Measurements from ENCODE around the gene DOCK6.

Gene DOCK6

DNA sequence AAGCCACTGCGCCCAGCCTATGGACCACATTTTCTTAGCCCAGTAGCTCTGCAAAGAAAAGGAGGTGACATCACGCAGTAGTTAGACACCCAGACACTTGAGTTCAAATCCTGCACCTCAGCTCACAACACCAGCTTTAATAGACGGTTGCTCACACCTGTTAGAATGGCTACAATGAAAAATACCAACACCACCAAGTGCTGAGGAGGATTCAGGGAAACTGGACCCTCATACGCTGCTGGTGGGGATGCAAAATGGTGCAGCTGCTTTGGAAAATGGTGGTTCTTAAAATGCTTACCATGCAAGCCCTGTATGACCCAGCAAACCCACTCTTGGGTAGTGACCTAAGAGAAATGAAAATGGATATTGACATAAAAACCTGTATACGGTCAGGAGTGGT lies 11.7 kb upstream of the DOCK6 start:
- DNase-seq (ENCODE audit: low read depth in 3 of 3) = no peak

DNA sequence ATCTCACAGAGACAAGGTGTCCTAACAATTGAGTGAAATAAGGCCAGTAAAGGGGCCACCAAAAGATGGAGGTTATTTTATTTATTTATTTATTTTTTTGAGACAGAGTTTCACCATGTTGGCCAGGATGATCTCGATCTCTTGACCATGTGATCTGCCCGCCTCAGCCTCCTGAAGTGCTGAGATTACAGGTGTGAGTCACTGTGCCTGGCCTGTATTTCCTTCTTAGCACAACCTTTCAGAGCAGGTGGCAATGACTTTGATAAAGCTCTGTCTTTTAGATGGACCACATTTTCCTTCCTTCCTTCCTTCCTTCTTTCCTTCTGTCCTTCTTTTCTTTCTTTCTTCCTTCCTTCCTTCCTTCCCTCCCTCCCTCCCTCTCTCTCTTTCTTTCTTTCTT lies 11.0 kb upstream of the DOCK6 start:
- DNase-seq (ENCODE audit: low read depth in 3 of 3) = no peak

GRCh38 chr19:11269408-11269807 lies 7.1 kb upstream of the DOCK6 start:
- no peak for DNase-seq (ENCODE audit: low read depth in 3 of 3)

GRCh38 chr19:11268783-11269267 lies 6.5 kb upstream of the DOCK6 start:
- no peak for DNase-seq (ENCODE audit: low read depth in 3 of 3)

DNA sequence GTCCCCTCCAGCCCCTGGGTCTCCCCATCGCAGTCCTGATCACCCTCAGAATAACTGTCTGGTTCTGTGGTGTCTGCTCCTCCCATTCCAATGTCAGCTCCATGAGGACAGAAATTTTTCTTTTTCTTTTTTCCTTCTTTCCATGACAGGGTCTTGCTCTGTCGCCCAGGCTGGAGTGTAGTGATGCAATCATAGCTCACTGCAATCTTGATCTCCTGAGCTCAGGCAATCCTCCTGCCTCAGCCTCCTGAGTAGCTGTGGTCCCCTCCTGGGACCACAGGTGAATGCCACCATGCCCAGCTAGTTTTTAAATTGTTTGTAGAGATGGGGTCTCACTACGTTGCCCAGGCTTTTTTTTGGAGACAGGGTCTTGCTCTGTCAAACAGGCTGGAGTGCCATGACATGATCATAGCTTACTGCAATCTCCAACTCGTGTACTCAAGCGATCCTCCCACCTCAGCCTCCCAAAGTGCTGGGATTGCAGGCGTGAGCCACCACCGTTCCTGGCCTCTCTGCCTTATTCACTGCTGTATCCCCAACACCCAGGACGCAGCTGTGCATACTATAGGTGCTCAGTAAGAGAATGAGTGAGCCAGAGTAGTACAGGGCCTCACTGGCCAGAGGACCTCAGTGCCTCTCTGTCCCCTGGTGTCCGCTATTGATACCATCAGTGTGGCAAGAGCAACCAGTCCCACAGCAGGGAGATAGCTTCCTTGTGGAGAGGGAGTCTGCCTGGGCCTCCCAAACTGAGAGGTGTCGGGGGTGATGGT lies 5.2 kb upstream of the DOCK6 start:
- no peak for DNase-seq (ENCODE audit: low read depth in 3 of 3)

DNA sequence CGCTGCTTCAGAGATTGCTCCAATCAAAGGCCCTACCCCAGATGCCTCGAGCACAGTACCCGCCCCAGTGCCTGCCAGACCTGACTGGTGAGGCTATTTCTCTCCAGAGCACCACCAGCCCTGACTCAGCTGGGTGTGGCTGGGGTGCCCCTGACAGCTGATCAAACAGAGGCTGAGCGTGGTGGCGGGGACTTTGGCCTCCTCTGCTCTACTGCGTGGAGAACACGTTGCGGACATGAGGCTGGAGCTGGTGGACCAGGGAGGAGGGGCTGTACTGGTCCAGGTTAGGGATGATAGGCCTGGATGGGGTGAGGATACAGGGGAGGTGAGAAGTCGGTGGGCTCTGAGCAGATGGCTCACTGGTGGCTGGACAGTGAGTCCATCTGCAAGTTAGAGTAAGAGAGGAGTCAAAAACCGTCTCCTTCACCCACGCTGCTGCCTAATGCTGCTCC lies 3.5 kb upstream of the DOCK6 start:
- DNase-seq (ENCODE audit: low read depth in 3 of 3) = no peak

GRCh38 chr19:11265177-11265784 lies 3.0 kb upstream of the DOCK6 start:
- DNase-seq (ENCODE audit: low read depth in 3 of 3) = no peak

GRCh38 chr19:11264452-11265176 lies 2.3 kb upstream of the DOCK6 start:
- no peak for DNase-seq (ENCODE audit: low read depth in 3 of 3)

DNA sequence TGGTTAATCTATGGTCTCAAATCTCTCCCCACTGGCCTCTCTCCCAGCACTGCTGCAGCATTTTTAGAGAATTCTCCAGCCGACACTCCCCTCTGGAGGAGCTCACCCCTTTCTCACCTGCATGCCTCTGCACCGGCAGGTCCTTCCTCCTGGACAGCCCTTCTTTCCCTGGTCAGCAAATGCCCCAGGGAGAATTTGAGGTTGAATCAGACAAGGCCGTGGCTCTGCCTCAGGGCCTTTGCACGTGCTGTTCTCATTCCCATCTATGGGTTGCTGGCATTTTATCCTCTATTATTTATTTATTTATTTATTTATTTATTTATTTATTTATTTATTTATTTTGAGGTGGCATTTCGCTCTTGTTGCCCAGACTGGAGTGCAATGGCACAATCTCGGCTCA lies 1.4 kb upstream of the DOCK6 start:
- DNase-seq (ENCODE audit: low read depth in 3 of 3) = no peak

- DNase-seq (ENCODE audit: low read depth in 3 of 3) = no peak
Observed at GRCh38 chr19:11261431-11261970, 823 bp downstream of the DOCK6 start.

GRCh38 chr19:11260996-11261395 lies 1.3 kb downstream of the DOCK6 start:
- no peak for DNase-seq (ENCODE audit: low read depth in 3 of 3)

GRCh38 chr19:11257846-11258380 lies 4.4 kb downstream of the DOCK6 start:
- DNase-seq (ENCODE audit: low read depth in 3 of 3) = no peak

DNA sequence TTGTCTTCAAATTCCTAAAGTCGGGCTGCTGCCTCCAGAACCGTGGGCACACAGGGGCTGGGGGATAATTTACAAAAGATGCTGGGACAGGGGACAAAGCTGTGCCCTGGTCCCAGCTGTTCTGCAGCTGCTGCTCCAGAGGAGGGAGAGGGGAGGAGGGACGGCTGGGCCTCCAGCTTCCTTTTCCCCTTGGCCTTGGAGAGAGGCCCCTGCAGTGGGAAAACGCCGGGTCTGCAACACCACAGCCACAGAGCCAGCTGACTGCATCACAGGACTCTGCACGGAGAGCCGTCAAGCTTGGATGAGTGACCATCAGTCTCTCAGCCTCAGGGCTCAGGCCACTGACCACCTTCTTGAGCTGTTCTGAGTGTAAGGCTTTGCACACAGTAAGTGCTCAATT lies 6.1 kb downstream of the DOCK6 start:
- no peak for DNase-seq (ENCODE audit: low read depth in 3 of 3)

DNA sequence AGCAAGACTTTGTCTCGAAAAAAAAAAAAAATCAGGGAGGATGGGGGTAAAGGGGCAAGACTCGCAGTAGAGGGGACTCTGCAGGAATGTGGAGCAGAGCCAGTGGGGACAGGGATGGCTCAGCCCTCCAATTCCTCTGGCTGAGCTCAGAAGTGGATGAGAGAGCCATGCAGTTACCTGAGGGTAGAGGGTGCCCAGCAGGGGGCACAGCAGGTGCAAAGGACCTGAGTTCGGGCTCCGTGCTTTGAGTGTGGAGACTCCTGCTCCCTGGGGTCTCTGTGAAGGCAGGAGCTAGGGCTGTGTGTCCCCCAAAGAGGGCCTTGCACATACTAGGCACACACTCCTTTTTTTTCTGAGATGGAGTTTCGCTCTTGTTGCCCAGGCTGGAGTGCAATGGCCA lies 7.7 kb downstream of the DOCK6 start:
- no peak for DNase-seq (ENCODE audit: low read depth in 3 of 3)

GRCh38 chr19:11252665-11253355 lies 9.5 kb downstream of the DOCK6 start:
- DNase-seq (ENCODE audit: low read depth in 3 of 3) = no peak

DNA sequence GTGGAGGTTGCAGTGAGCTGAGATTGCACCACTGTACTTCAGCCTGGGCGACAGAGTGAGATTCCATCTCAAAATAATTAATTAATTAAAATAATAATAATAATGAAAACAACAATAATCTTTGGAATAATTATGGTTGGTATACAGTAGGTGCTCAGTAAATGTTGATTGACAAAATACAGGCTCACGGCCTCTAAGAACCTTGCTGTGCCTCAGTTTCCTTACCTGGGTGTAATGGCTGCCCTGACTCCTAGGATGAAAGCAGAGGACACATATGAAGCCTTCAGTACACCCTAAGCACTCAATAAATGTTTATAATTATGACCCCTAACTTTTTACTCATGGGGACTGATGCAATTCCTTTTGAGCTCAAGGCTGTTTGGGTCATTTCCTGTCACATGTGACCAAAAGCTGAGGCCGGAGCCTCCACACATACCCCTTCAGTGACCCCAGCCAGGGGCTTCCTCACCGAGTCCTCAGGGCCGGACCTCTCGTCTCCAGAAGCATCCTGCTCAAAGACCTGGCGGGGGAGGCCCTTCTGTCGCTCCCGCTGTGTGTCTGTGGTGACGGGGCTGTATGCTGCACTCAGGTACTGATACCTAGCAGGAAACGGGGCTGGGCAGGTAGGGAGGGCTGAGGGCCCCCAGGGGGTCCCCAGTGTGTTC lies 10.5 kb downstream of the DOCK6 start:
- DNase-seq (ENCODE audit: low read depth in 3 of 3) = no peak

DNA sequence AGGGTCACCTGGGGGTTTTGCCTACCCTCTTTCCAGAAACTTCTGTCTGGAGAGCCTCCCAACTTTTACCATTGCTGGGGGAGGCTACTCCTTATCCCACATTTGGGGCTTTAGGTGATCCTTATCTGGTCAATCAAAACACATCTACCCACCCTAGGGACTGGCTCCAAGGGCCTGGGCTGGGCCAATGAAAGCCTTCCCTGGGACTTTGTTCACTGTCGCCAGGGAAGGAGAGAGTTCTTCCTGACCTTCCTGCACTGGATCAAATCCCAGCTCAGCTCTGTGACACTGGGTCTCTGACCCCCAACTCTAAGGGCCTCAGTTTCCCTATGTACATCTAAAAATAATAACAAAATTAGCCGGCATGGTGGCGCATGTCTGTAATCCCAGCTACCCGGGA lies 11.1 kb downstream of the DOCK6 start:
- DNase-seq (ENCODE audit: low read depth in 3 of 3) = no peak

DNA sequence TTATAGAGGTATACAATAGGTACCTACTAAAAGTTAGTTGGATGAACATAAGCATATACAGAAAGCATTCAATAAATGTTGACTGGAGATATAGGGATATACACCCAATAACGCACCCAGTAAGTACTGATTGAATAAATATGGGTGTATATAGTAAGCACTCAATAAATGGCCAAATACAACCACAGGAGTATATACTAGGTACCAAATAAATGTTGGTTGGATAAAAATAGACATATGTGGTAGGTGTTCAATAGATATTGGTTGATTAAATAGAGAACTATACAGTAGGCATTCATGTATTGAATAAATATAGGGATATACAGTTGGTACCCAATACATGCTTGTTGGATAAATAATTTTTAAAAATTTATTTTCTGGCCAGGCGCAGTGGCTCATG lies 13.5 kb downstream of the DOCK6 start:
- no peak for DNase-seq (ENCODE audit: low read depth in 3 of 3)

DNA sequence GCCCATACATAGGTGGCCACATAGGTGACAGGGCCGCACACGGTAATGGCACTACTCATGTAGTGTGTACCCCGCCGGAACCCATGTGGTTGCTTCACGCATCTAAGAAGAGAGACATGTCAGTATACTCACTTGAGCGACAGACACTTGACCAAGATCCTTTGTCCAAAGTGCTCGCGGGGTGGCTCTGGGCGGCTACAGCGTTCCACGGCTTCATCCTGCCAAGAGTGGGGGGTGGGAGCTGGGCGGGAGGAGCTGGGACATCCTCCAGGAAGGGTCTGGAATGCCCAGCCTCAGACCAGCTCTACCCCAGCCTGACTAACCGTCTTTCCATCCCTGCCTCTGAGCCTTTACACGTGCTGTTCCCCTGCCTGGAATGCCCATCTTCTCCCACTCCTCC lies 14.4 kb downstream of the DOCK6 start:
- DNase-seq (ENCODE audit: low read depth in 3 of 3) = no peak

DNA sequence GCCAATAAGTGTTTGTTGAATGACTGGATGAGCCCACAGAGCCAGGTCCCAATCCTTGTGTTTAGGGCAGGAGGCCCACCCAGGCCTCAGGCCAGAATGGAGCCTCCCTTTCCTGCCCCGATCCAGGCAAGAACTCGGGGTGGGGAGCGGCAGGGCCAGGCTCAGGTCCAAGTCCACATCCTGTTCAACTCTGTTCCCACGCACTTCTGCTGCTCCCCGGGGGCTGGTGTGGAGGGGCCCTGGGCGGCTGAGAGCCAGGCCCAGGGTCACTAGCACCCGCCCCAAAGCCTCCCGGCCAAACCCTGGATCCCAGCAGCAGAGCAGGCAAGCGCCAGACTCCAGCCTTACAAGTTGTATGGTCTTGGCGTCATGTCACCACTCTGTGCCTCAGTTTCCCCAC lies 14.9 kb downstream of the DOCK6 start:
- no peak for DNase-seq (ENCODE audit: low read depth in 3 of 3)

DNA sequence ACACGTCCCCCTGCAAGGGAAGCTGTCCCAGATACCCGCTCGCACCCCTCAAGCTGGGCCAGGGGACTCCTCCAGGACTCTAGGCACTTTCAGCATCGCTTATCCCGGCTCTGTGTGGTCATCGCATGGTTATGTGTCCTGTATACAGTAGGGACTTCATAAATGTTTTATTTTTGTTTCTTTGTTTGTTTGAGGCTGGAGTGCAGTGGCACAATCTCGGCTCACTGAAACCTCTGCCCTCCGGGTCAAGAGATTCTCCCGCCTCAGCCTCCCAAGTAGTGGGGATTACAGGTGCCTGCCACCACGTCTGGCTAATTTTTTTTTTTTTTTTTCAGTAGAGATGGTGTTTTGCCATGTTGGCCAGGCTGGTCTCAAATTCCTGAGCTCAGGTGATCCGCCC lies 15.4 kb downstream of the DOCK6 start:
- no peak for DNase-seq (ENCODE audit: low read depth in 3 of 3)
